Astrocyte (in vitro differentiated cells and primary cell): Measurements from ENCODE around the gene HOXA6. TPM values are rescaled to one million over a fixed set of nuclear protein-coding genes. Genes with fewer than 3 reads are reported as not detected.

Source experiments
- DNase-seq: peaks from one replicate; pipeline ENCODE4 v3.0.0-alpha.2; 2010; ENCODE audit warnings: low read depth
- FAIRE-seq: peaks from 2 replicates; lab custom pipeline; 2011; peaks lifted over from hg19 to GRCh38; lab: Jason Lieb, UNC
- H2AFZ ChIP-seq: 2 replicates; pipeline ENCODE4 v1.6.0; 2012; ENCODE audit warnings: low read depth, low read length, inconsistent platforms
- H3K27ac ChIP-seq: 2 replicates; pipeline ENCODE4 v1.5.1; 2011; ENCODE audit warnings: low read depth, low read length, inconsistent platforms
- H3K27me3 ChIP-seq: 2 replicates; pipeline ENCODE4 v1.6.0; 2011; ENCODE audit warnings: low read length, inconsistent platforms; ENCODE audit not compliant: insufficient read depth
- H3K36me3 ChIP-seq: 2 replicates; pipeline ENCODE4 v1.5.1; 2011; ENCODE audit warnings: low read length, inconsistent platforms; ENCODE audit not compliant: insufficient read depth
- H3K4me1 ChIP-seq: 2 replicates; pipeline ENCODE4 v1.5.1; 2011; ENCODE audit warnings: low read length, inconsistent platforms; ENCODE audit not compliant: insufficient read depth
- H3K4me2 ChIP-seq: 2 replicates; pipeline ENCODE4 v1.6.0; 2012; ENCODE audit warnings: low read length, inconsistent platforms
- H3K4me3 ChIP-seq: 2 replicates; pipeline ENCODE4 v1.5.1; 2011; ENCODE audit warnings: low read depth, mild to moderate bottlenecking, low read length, inconsistent platforms; ENCODE audit not compliant: insufficient read depth
- H3K79me2 ChIP-seq: 2 replicates; pipeline ENCODE4 v1.6.0; 2012; ENCODE audit warnings: mild to moderate bottlenecking, low read length, inconsistent platforms; ENCODE audit not compliant: insufficient read depth
- H3K9ac ChIP-seq: 2 replicates; pipeline ENCODE4 v1.6.0; 2012; ENCODE audit warnings: mild to moderate bottlenecking, low read length, inconsistent platforms
- H3K9me3 ChIP-seq: 2 replicates; pipeline ENCODE4 v1.5.1; 2012; ENCODE audit warnings: low read depth, mild to moderate bottlenecking, low read length, inconsistent platforms; ENCODE audit not compliant: insufficient read depth
- H4K20me1 ChIP-seq: 2 replicates; pipeline ENCODE4 v1.6.0; 2012; ENCODE audit warnings: low read length, inconsistent platforms; ENCODE audit not compliant: insufficient read depth
- H3K27ac Mint-ChIP-seq: one replicate; pipeline ENCODE4 v1.8.0; 2021; ENCODE audit warnings: mild to moderate bottlenecking, mixed read lengths; ENCODE audit not compliant: unreplicated experiment
- H3K27me3 Mint-ChIP-seq: one replicate; pipeline ENCODE4 v1.8.0; 2021; ENCODE audit warnings: low read depth, mixed read lengths; ENCODE audit not compliant: unreplicated experiment
- H3K36me3 Mint-ChIP-seq: one replicate; pipeline ENCODE4 v1.8.0; 2021; ENCODE audit warnings: low read depth, mixed read lengths; ENCODE audit not compliant: unreplicated experiment
- H3K4me1 Mint-ChIP-seq: one replicate; pipeline ENCODE4 v1.8.0; 2021; ENCODE audit warnings: low read depth, mixed read lengths; ENCODE audit not compliant: unreplicated experiment
- H3K4me3 Mint-ChIP-seq: one replicate; pipeline ENCODE4 v1.8.0; 2021; ENCODE audit warnings: mild to moderate bottlenecking, moderate library complexity, mixed read lengths; ENCODE audit not compliant: unreplicated experiment
- H3K9me3 Mint-ChIP-seq: one replicate; pipeline ENCODE4 v1.8.0; 2021; ENCODE audit warnings: mild to moderate bottlenecking, mixed read lengths; ENCODE audit not compliant: unreplicated experiment
- EZH2 ChIP-seq: IDR thresholded peaks from 2 replicates; pipeline ENCODE4 v1.6.1; 2012; ENCODE audit warnings: mild to moderate bottlenecking, low read length, inconsistent platforms; ENCODE audit not compliant: insufficient read depth
- total RNA-seq: library from RNA; stranded (reverse); gene quantifications from 2 replicates; pipeline ENCODE4 v1.2.1, GENCODE V29; 2021
- TF ChIP-seq, protein P1 (sequence below): IDR thresholded peaks from 2 replicates; pipeline ENCODE4 v1.5.1; 2011; ENCODE audit warnings: low read depth, mild to moderate bottlenecking, inconsistent platforms, low read length, moderate library complexity; ENCODE audit not compliant: insufficient read depth

Gene HOXA6
- total RNA-seq, 1 donor from 2014 or later, result not detected

DNA sequence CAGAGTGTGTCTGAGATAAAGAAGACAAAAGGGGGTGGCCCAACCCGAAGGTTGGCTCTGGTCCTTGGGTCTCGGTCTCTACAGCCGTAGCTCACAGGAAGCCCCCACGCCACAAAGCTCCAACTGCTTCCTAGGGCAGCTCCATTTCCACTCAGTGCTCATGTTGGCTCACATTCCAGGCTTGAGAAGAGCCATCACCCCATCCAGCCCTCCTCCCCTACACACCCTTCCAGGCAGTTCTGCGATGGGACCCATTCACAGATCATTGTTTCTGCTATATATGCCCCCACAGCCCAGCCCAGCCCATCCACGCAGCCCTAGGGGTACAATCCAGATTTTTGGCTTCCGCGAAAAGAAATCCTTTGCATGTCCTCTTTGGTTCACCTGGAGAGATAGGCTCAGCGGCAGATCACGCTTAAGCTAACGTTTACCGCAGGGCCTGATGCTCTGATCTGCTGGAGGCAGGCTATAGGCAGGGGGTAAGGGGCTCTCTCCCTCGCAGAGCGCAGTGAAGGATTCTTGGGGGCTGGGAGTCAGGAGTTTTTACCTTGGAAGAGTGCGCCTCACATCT, 43.7 kb upstream of the HOXA6 start:
- FAIRE-seq (no peak), DNase-seq (no peak)
- Mint-ChIP-seq H3K27me3 (peaks cover 90% of the 10 kb centered on the region), H3K36me3 (no peaks in the 10 kb centered on the region), H3K27ac (no peak overlapping the region), H3K4me1 (no peaks in the 10 kb centered on the region), H3K4me3 (no peak overlapping the region), H3K9me3 (peaks cover 17% of the 10 kb centered on the region)
- no peak overlapping the region for H2AFZ ChIP-seq
- H3K9me3 ChIP-seq, result peaks cover 3% of the 10 kb centered on the region
- H3K9ac ChIP-seq, result no peak overlapping the region
- no peak overlapping the region for H3K27ac ChIP-seq
- no peaks in the 10 kb centered on the region for H3K79me2 ChIP-seq
- no peak for TF ChIP-seq EZH2
- TF ChIP-seq, protein P1, sequence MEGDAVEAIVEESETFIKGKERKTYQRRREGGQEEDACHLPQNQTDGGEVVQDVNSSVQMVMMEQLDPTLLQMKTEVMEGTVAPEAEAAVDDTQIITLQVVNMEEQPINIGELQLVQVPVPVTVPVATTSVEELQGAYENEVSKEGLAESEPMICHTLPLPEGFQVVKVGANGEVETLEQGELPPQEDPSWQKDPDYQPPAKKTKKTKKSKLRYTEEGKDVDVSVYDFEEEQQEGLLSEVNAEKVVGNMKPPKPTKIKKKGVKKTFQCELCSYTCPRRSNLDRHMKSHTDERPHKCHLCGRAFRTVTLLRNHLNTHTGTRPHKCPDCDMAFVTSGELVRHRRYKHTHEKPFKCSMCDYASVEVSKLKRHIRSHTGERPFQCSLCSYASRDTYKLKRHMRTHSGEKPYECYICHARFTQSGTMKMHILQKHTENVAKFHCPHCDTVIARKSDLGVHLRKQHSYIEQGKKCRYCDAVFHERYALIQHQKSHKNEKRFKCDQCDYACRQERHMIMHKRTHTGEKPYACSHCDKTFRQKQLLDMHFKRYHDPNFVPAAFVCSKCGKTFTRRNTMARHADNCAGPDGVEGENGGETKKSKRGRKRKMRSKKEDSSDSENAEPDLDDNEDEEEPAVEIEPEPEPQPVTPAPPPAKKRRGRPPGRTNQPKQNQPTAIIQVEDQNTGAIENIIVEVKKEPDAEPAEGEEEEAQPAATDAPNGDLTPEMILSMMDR, result no peak
- no peaks in the 10 kb centered on the region for H3K36me3 ChIP-seq
- no peak overlapping the region for H3K4me3 ChIP-seq
- no peak overlapping the region for H3K4me2 ChIP-seq
- peaks cover 3% of the 10 kb centered on the region for H3K4me1 ChIP-seq
- peaks cover 99% of the 10 kb centered on the region for H3K27me3 ChIP-seq
- H4K20me1 ChIP-seq, result peaks cover 9% of the 10 kb centered on the region

DNA sequence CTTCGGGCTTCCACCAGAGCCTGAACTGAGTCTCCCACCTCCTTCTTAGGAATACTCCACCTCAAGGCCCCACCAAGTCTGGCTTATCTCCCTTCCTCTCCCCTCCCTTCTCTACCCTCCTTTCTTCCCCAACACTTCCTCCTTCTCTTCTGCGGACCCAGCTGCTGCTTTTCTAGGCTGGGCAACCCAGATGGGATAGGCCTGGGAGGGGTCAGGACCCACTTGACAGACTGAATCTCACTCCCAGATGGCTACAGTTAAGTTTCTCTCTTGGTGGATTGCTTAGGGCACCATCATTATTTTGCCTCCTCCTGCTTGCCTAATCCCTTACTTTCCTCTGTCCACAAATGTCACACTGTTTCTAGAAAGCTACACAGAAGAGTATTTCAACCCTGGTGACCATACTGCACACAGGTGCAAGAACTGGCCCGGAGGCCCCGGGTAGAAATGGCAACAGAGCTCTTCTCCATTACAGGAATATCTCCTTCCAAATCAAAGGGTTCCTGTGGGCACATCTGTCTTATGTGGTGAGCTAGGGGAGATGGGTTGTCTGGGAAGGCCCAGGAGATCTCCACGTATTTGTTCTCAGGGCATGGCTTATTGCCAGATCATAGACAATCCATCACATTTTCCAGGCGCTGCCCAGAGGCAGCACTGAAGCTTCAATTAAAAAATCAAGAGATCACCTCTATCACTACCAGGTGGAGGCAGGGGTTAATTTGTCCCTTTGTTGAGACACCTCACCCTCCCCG, 42.6 kb upstream of the HOXA6 start:
- H3K27ac ChIP-seq, result no peak overlapping the region
- H3K36me3 ChIP-seq, result no peaks in the 10 kb centered on the region
- no peak overlapping the region for H3K4me2 ChIP-seq
- peaks cover 15% of the 10 kb centered on the region for H4K20me1 ChIP-seq
- peaks cover 6% of the 10 kb centered on the region for H3K9me3 ChIP-seq
- no peaks in the 10 kb centered on the region for H3K79me2 ChIP-seq
- DNase-seq (no peak), FAIRE-seq (no peak)
- no peak for TF ChIP-seq EZH2
- TF ChIP-seq, protein P1, result no peak
- Mint-ChIP-seq H3K27ac (no peak overlapping the region), H3K4me3 (no peak overlapping the region), H3K27me3 (peaks cover 94% of the 10 kb centered on the region), H3K9me3 (peaks cover 24% of the 10 kb centered on the region), H3K4me1 (no peaks in the 10 kb centered on the region), H3K36me3 (no peaks in the 10 kb centered on the region)
- H3K4me1 ChIP-seq, result peaks cover 3% of the 10 kb centered on the region
- H3K4me3 ChIP-seq, result no peak overlapping the region
- peaks cover 99% of the 10 kb centered on the region for H3K27me3 ChIP-seq
- no peak overlapping the region for H3K9ac ChIP-seq
- no peak overlapping the region for H2AFZ ChIP-seq
